ENCODE results near the gene TMC3.

- TF ChIP-seq ATF6 (CRISPR knock-in tag; conservative IDR thresholded peaks at IDR 0.05) (no peak), CTCF (CRISPR knock-in tag; IDR thresholded peaks at IDR 0.05) (no peak)
Observed at GRCh38 chr15:81310480-81310879, 63.5 kb downstream of the TMC3 start.

All from HepG2 (cell line).